HG03457 (cell line): ENCODE measurements around the gene MORC2.

Source experiments
- ATAC-seq: cut with Tn5 transposase; IDR thresholded peaks from one replicate; pipeline ENCODE4 v1.9.1; 2021; ENCODE audit warnings: moderate number of reproducible peaks; ENCODE audit not compliant: unreplicated experiment

Gene MORC2

DNA sequence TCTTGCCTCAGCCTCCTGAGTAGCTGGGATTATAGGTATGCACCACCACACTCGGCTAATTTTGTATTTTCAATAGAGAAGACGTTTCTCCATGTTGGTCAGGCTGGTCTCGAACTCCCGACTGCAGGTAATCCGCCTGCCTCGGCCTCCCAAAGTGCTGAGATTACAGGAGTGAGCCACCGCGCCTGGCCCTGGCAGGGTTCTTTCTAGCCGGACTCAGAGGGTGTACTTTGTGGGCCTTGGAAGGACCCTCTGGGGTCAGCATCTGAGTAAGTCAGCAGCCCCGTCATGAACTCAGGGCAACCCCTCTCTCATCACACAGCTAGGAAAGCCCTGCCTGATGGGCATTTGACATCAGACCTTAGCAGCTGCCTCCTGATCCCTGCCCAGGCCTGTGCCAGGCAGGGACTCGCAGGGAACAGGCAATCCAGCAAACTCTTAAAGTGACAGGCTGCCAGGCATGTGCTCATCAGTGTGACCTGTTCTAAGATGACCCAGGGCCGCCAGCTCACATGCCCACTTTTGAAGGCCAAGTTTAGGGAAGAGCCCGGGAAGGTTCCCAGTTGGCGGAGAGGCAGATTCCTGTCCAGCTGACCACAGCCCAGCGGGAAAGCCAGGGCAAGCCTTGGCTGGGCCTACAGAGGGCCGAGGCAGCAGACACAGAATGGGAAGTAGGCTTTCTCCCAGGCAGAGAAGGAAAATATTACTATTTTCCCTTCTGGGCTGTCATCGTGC is 92.9 kb downstream of the MORC2 start:
- ATAC-seq = no peak
